Measurements from ENCODE around the gene ALDH4A1. TPM values are rescaled to one million over a fixed set of nuclear protein-coding genes. Genes with fewer than 3 reads are reported as not detected.
A peak's percentile ranks its signal among the peaks of the same experiment; 100 is the strongest.

ALDH4A1 gene
- total RNA-seq, 1 donor from 2014 or later, result 6.5 TPM

DNA sequence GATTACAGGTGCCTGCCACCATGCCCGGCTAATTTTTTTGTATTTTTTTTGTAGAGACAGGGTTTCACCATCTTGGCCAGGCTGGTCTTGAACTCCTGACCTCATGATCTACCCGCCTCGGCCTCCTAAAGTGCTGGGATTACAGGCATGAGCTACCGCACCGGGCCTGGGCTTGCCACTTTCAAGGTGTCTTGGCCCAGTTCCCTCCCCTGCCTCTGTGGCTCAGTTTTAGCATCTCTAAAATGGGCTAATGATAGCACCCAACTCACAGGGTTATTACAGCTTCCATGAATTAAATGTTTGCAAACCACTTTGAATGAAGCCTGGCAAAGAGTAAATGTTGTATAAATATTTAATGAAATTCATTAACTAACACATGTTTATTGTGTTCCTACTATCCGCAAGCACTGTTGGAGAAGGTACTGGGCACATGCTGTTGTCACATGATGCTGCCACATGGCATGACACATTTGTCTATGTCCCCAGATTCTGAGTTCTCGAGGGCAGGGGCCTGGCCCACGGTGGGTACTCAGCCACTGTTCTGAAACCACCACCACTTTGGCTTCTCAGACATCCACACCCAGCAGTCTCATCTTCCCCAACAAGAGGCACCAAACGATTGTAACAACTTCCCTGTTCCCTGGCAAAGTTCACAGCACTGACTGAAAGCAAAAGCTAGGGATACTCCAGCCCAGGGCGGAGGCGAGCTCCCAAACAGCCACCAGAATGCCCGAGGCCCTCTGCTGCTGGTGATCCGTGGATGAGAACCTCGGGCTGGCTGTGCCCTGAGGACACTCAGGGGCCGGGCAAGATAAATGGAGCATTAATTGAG, 44.4 kb upstream of the ALDH4A1 start:
- Mint-ChIP-seq H3K9me3 (no peaks in the 10 kb centered on the region), H3K36me3 (ENCODE audit: low read depth) (peaks cover 3% of the 10 kb centered on the region), H3K27me3 (no peaks in the 10 kb centered on the region), H3K4me3 (no peak overlapping the region), H3K27ac (no peak overlapping the region), H3K4me1 (peaks cover 77% of the 10 kb centered on the region)
- CTCF ChIA-PET, result interaction anchor here (1.7 to 1.8 kb wide), 2 partner anchors 34 to 39 kb away, joined by 4 to 5 read pairs; no protein-coding TSS in a partner anchor
- intact Hi-C loops (cut with micrococcal nuclease), result no loop called here
- ATAC-seq (ENCODE audit: low read depth), result no peak
- POLR2A ChIA-PET, result interaction anchor here (1.3 kb wide), 1 partner anchor 23 kb away, joined by 3 read pairs; no protein-coding TSS in a partner anchor
- no peak for DNase-seq
- TF ChIP-seq, protein P1, sequence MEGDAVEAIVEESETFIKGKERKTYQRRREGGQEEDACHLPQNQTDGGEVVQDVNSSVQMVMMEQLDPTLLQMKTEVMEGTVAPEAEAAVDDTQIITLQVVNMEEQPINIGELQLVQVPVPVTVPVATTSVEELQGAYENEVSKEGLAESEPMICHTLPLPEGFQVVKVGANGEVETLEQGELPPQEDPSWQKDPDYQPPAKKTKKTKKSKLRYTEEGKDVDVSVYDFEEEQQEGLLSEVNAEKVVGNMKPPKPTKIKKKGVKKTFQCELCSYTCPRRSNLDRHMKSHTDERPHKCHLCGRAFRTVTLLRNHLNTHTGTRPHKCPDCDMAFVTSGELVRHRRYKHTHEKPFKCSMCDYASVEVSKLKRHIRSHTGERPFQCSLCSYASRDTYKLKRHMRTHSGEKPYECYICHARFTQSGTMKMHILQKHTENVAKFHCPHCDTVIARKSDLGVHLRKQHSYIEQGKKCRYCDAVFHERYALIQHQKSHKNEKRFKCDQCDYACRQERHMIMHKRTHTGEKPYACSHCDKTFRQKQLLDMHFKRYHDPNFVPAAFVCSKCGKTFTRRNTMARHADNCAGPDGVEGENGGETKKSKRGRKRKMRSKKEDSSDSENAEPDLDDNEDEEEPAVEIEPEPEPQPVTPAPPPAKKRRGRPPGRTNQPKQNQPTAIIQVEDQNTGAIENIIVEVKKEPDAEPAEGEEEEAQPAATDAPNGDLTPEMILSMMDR (IDR thresholded peaks at IDR 0.05), result no peak

DNA sequence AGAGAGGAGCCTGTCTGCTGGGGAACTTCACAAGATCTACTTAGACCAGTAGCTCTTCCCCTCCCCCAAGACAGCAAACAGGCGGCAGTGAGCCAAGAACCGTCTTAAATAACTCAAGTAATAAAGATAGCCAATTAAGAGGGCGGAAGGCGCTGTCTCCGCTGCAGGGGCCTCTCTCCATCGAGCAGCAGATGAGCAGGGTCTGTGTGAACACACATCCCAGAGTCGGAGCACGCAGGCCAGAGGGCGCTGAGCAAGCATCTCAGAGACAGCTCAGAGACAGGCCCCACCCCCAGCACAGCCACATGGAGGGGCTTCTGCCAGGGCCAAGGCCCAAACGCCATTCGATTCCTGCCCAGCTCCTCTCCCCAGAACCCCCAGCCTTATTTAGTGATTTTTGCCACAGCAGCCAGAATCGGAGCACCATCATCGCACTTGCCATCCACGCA, 43.1 kb upstream of the ALDH4A1 start:
- intact Hi-C loops (cut with micrococcal nuclease), result no loop called here
- Mint-ChIP-seq H3K27ac (no peak overlapping the region), H3K4me3 (no peak overlapping the region), H3K9me3 (no peaks in the 10 kb centered on the region), H3K36me3 (ENCODE audit: low read depth) (peaks cover 3% of the 10 kb centered on the region), H3K27me3 (no peaks in the 10 kb centered on the region), H3K4me1 (peaks cover 65% of the 10 kb centered on the region)
- TF ChIP-seq, protein P1 (IDR thresholded peaks at IDR 0.05), result no peak
- ChIA-PET CTCF (interaction anchor here (1.8 to 1.9 kb wide), 2 partner anchors 32 to 37 kb away, joined by 4 to 5 read pairs; no protein-coding TSS in a partner anchor), POLR2A (interaction anchor here (1.2 kb wide), 1 partner anchor 18 kb away, joined by 3 read pairs; no protein-coding TSS in a partner anchor)
- DNase-seq (no peak), ATAC-seq (ENCODE audit: low read depth) (no peak)

DNA sequence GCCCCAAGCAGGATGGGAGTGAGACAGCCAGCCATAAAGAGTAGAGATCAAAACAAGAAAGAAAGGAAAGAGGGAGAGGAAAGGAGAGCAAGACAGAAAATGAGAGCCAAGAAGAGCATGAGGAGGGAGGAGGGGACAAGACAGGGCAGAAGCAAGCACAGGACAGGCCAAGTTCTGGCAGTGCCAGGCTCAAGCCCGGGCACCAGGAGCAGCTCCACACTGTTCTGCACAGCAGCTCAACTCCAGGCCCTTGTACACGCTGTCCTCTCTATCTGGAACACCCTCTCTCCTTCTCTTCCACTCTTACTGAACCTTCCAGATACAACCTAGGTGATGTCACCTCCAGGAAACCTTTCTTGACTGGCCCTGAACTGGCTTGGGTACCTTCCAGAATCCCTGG, 42.5 kb upstream of the ALDH4A1 start:
- peaks cover 62% of the 10 kb centered on the region for H3K4me1 Mint-ChIP-seq
- POLR2A ChIA-PET, result interaction anchor here (0.7 kb wide), 1 partner anchor 15 kb away, joined by 3 read pairs; no protein-coding TSS in a partner anchor
- ATAC-seq (ENCODE audit: low read depth) (no peak), DNase-seq (no peak)
- no peaks in the 10 kb centered on the region for H3K9me3 Mint-ChIP-seq
- no peak overlapping the region for H3K4me3 Mint-ChIP-seq
- no peaks in the 10 kb centered on the region for H3K27me3 Mint-ChIP-seq
- H3K36me3 Mint-ChIP-seq (ENCODE audit: low read depth), result peaks cover 3% of the 10 kb centered on the region
- TF ChIP-seq, protein P1 (IDR thresholded peaks at IDR 0.05), result no peak
- intact Hi-C loops (cut with micrococcal nuclease), result no loop called here
- peak overlapping the region; percentile 32 for H3K27ac Mint-ChIP-seq
- CTCF ChIA-PET, result interaction anchor here (1.9 kb wide), 1 partner anchor 37 kb away, joined by 5 read pairs; no protein-coding TSS in a partner anchor

DNA sequence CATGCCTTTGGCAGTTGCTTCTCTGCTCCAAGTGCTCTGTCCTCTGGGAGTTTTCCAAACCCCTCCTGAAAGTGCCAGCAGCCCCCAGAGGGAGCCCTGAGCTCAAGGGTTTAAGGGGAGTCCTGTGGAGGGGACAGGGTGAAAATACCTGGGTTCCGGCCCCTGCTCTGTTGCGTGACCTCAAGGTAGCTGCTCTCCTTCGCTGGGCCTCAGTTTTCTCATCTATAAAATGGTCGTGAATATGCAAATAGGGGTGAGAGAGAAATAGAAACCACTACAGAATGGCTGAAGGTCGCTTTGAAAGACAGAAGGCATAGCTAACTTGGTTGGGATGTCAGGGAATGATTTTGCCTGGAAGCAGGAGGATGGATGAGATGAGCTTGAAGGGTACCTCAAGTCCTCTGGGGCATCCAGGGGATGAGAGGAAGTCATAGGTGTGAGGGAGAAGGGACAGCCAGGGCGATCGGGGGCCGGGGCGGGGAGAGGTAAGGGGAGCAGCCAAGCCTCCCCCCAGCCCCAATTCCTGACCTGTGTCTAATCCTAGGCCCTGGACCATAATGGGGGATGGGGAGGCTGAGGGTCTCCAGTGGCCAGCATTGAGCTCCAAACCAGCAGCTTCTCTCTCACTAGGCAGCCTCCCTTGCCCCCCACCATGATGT, 41.7 kb upstream of the ALDH4A1 start:
- CTCF ChIA-PET, result interaction anchor here (1.9 kb wide), 1 partner anchor 36 kb away, joined by 5 read pairs; no protein-coding TSS in a partner anchor
- Mint-ChIP-seq H3K36me3 (ENCODE audit: low read depth) (peaks cover 3% of the 10 kb centered on the region), H3K9me3 (no peaks in the 10 kb centered on the region), H3K27me3 (no peaks in the 10 kb centered on the region), H3K4me1 (peaks cover 55% of the 10 kb centered on the region), H3K4me3 (no peak overlapping the region), H3K27ac (no peak overlapping the region)
- DNase-seq, result no peak
- TF ChIP-seq, protein P1 (IDR thresholded peaks at IDR 0.05), result no peak
- intact Hi-C loops (cut with micrococcal nuclease), result no loop called here
- POLR2A ChIA-PET, result interaction anchor here (0.6 to 1.2 kb wide), 4 partner anchors 8 to 17 kb away, joined by 3 to 8 read pairs (median 5); partner anchors contain the start of gene IFFO2
- ATAC-seq (ENCODE audit: low read depth), result no peak
